NCI-H2196 treated with DMSO at 0.1 percent for 48 hours (cell line): ENCODE results near the gene MVB12B.

Experiments used
- DNase-seq: peaks from one replicate; lab custom pipeline; 2025; ENCODE audit not compliant: unreplicated experiment; lab: John Stamatoyannopoulos, UW

The MVB12B gene

GRCh38 chr9:126448865-126449577 lies 122.4 kb downstream of the MVB12B start:
- DNase-seq, result no peak

- DNase-seq, result no peak
Observed at GRCh38 chr9:126449725-126450667, 123.4 kb downstream of the MVB12B start.

GRCh38 chr9:126450668-126451205 lies 124.1 kb downstream of the MVB12B start:
- DNase-seq, result no peak

GRCh38 chr9:126451316-126451885 lies 124.8 kb downstream of the MVB12B start:
- no peak for DNase-seq

- DNase-seq, result no peak
Observed at GRCh38 chr9:126452106-126452505, 125.5 kb downstream of the MVB12B start.

GRCh38 chr9:126453156-126453963 lies 126.7 kb downstream of the MVB12B start:
- DNase-seq, result no peak

GRCh38 chr9:126454215-126454614 lies 127.6 kb downstream of the MVB12B start:
- DNase-seq, result no peak

- DNase-seq, result no peak
Observed at GRCh38 chr9:126454795-126455194, 128.2 kb downstream of the MVB12B start.

- DNase-seq, result no peak
Observed at GRCh38 chr9:126456441-126457174, 130.0 kb downstream of the MVB12B start.

GRCh38 chr9:126457175-126457547 lies 130.5 kb downstream of the MVB12B start:
- no peak for DNase-seq

GRCh38 chr9:126457890-126458289 lies 131.3 kb downstream of the MVB12B start:
- DNase-seq, result no peak

GRCh38 chr9:126459126-126459525 lies 132.5 kb downstream of the MVB12B start:
- DNase-seq, result no peak

- DNase-seq, result no peak
Observed at GRCh38 chr9:126459546-126459945, 132.9 kb downstream of the MVB12B start.

- DNase-seq, result no peak
Observed at GRCh38 chr9:126459965-126460843, 133.6 kb downstream of the MVB12B start.

GRCh38 chr9:126461029-126461428 lies 134.4 kb downstream of the MVB12B start:
- no peak for DNase-seq

GRCh38 chr9:126461608-126462007 lies 135.0 kb downstream of the MVB12B start:
- DNase-seq, result no peak

GRCh38 chr9:126462617-126463016 lies 136.0 kb downstream of the MVB12B start:
- no peak for DNase-seq

- DNase-seq, result no peak
Observed at GRCh38 chr9:126463426-126463825, 136.8 kb downstream of the MVB12B start.
